HG02973 (cell line): ENCODE measurements around the gene RAD51D.
A peak's percentile ranks its signal among the peaks of the same experiment; 100 is the strongest.
"Not testable (repeated sequence)": the region's sequence is repeated elsewhere in the genome, so short reads cannot be mapped to it uniquely, and the experiment has no call there.

ENCODE experiments used
- ATAC-seq: cut with Tn5 transposase; IDR thresholded peaks from one replicate; pipeline ENCODE4 v1.9.1; 2021; ENCODE audit warnings: moderate library complexity; ENCODE audit not compliant: unreplicated experiment

Gene RAD51D

GRCh38 chr17:35142467-35142796 lies 22.8 kb upstream of the RAD51D start:
- no peak for ATAC-seq

- ATAC-seq = peak; percentile 87
Measured at GRCh38 chr17:35141681-35142466, 22.2 kb upstream of the RAD51D start, which contains the start of gene NLE1. NLE1 (minus strand) TSS chr17:35142303; CDS start chr17:35142275, 28 bp downstream.

GRCh38 chr17:35138218-35138617 lies 18.6 kb upstream of the RAD51D start:
- ATAC-seq = no peak

- no peak for ATAC-seq
Measured at GRCh38 chr17:35135322-35135721, 15.7 kb upstream of the RAD51D start.

GRCh38 chr17:35132816-35133550 lies 13.3 kb upstream of the RAD51D start:
- no peak for ATAC-seq

- no peak for ATAC-seq
Measured at GRCh38 chr17:35132099-35132498, 12.4 kb upstream of the RAD51D start.

GRCh38 chr17:35130392-35130791 lies 10.7 kb upstream of the RAD51D start:
- ATAC-seq = no peak

GRCh38 chr17:35129973-35130351 lies 10.3 kb upstream of the RAD51D start:
- no peak for ATAC-seq

GRCh38 chr17:35129154-35129972 lies 9.7 kb upstream of the RAD51D start:
- ATAC-seq = no peak

- no peak for ATAC-seq
Measured at GRCh38 chr17:35127751-35128514, 8.3 kb upstream of the RAD51D start.

- ATAC-seq = no peak
Measured at GRCh38 chr17:35121315-35121714, 1.7 kb upstream of the RAD51D start, which contains the start of gene FNDC8. FNDC8 (plus strand) TSS chr17:35121615; CDS start chr17:35121694, 79 bp downstream.

- no peak for ATAC-seq
Measured at GRCh38 chr17:35117984-35118383, 1.7 kb downstream of the RAD51D start.

- ATAC-seq = no peak
Measured at GRCh38 chr17:35116845-35117244, 2.8 kb downstream of the RAD51D start.

GRCh38 chr17:35110791-35111190 lies 8.9 kb downstream of the RAD51D start:
- ATAC-seq = not testable (repeated sequence)

GRCh38 chr17:35104844-35105450 lies 14.7 kb downstream of the RAD51D start:
- no peak for ATAC-seq

- no peak for ATAC-seq
Measured at GRCh38 chr17:35103271-35103670, 16.4 kb downstream of the RAD51D start.

GRCh38 chr17:35101725-35102124 lies 17.9 kb downstream of the RAD51D start:
- ATAC-seq = no peak

GRCh38 chr17:35101036-35101435 lies 18.6 kb downstream of the RAD51D start:
- no peak for ATAC-seq

GRCh38 chr17:35099908-35100307 lies 19.8 kb downstream of the RAD51D start:
- ATAC-seq = no peak

- no peak for ATAC-seq
Measured at GRCh38 chr17:35097776-35098175, 21.9 kb downstream of the RAD51D start.
